OCI-LY7 (cell line): ENCODE data around the gene KLRB1. TPM values are rescaled to one million over a fixed set of nuclear protein-coding genes. Genes with fewer than 3 reads are reported as not detected.

Experiments
- BruUV-seq: library from RNA; stranded (reverse); fragments of 400-500 nt; replicated peaks from 2 replicates; lab custom pipeline; 2021; lab: Mats Ljungman, UMichigan
- CTCF ChIA-PET: fragments of 300-600 bp; sonication (Branson Sonifier 250); formaldehyde crosslinking; loops from one replicate; lab custom pipeline; 2022; ENCODE audit warnings: antibody characterized with exemption; ENCODE audit not compliant: unreplicated experiment; lab: Charles Lee
- POLR2A ChIA-PET: fragments of 300-600 bp; sonication (Branson Sonifier 250); formaldehyde crosslinking; loops from one replicate; lab custom pipeline; 2022; ENCODE audit warnings: antibody characterized with exemption; lab: Charles Lee
- DNase-seq: peaks from one replicate; pipeline ENCODE4 v3.0.0-alpha.2; 2015; ENCODE audit warnings: low spot score
- H2AFZ ChIP-seq: fragments of 200-600 bp; sonication (generic), shearing (Covaris generic); 2 replicates; pipeline ENCODE4 v1.6.1; 2014; ENCODE audit warnings: mild to moderate bottlenecking, antibody characterized with exemption, low read length, moderate library complexity
- H3K27ac ChIP-seq: fragments of 200-600 bp; sonication (generic); 2 replicates; pipeline ENCODE4 v1.5.1; 2014; ENCODE audit warnings: mixed run types, low read depth, mild to moderate bottlenecking, moderate library complexity, low read length, inconsistent platforms; ENCODE audit not compliant: poor library complexity, severe bottlenecking
- H3K36me3 ChIP-seq: fragments of 200-600 bp; sonication (generic); 2 replicates; pipeline ENCODE4 v1.6.1; 2014; ENCODE audit warnings: mild to moderate bottlenecking, antibody characterized with exemption, low read length, moderate library complexity, mixed read lengths; ENCODE audit not compliant: insufficient read depth
- H3K4me1 ChIP-seq: fragments of 200-600 bp; sonication (generic); 2 replicates; pipeline ENCODE4 v1.5.1; 2014; ENCODE audit warnings: mild to moderate bottlenecking, low read length; ENCODE audit not compliant: insufficient read depth, poor library complexity, severe bottlenecking
- H3K4me2 ChIP-seq: fragments of 200-600 bp; sonication (generic); 2 replicates; pipeline ENCODE4 v1.6.1; 2014; ENCODE audit warnings: mild to moderate bottlenecking, low read length
- H3K4me3 ChIP-seq: fragments of 200-600 bp; sonication (generic); 2 replicates; pipeline ENCODE4 v1.5.1; 2014; ENCODE audit warnings: mild to moderate bottlenecking, low read depth, low read length; ENCODE audit not compliant: poor library complexity, severe bottlenecking
- H3K79me2 ChIP-seq: fragments of 200-600 bp; sonication (generic); 2 replicates; pipeline ENCODE4 v1.6.1; 2016; ENCODE audit warnings: low read depth, mild to moderate bottlenecking, low read length, moderate library complexity, mixed read lengths; ENCODE audit not compliant: insufficient read depth
- H3K9me2 ChIP-seq: fragments of 200-600 bp; sonication (generic); 2 replicates; pipeline ENCODE4 v1.6.1; 2016; ENCODE audit warnings: mild to moderate bottlenecking, low read length, mixed read lengths; ENCODE audit not compliant: insufficient read depth
- H3K9me3 ChIP-seq: fragments of 200-600 bp; sonication (generic); 2 replicates; pipeline ENCODE4 v1.6.1; 2014; ENCODE audit warnings: mild to moderate bottlenecking, mixed run types, low read length, mixed read lengths
- H4K20me1 ChIP-seq: fragments of 200-600 bp; sonication (generic); 2 replicates; pipeline ENCODE4 v1.6.1; 2014; ENCODE audit warnings: mild to moderate bottlenecking, antibody characterized with exemption, low read length, moderate library complexity, mixed read lengths; ENCODE audit not compliant: insufficient read depth
- EZH2phosphoT487 ChIP-seq: fragments of 200-600 bp; sonication (generic); IDR thresholded peaks from 2 replicates; pipeline ENCODE4 v1.6.1; 2018; ENCODE audit warnings: low read depth, borderline replicate concordance, mild to moderate bottlenecking, mixed run types, antibody characterized with exemption, low read length, moderate library complexity, mixed read lengths
- intact Hi-C: fragments of 100-400 bp; cut with micrococcal nuclease; formaldehyde crosslinking; loops from one replicate; pipeline ENCODE4 v1.10.0; 2022; ENCODE audit not compliant: unreplicated experiment
- total RNA-seq, 2 experiments: library from RNA; depleted of rRNA in 1 of 2; stranded (reverse); fragments of >200 nt in 1 of 2; shearing (Covaris generic) in 1 of 2; gene quantifications; 2 replicates each; pipeline ENCODE4 v1.2.3, GENCODE V29; 2014 to 2022
- TF ChIP-seq, protein P1 (sequence below): fragments of 200-600 bp; sonication (generic); conservative IDR thresholded peaks from 2 replicates; pipeline ENCODE4 v1.5.1; 2014; ENCODE audit warnings: mild to moderate bottlenecking, antibody characterized with exemption, low read length, moderate library complexity, mixed read lengths

Gene KLRB1
- total RNA-seq, 2 experiments from 2014 or later, result not detected

DNA sequence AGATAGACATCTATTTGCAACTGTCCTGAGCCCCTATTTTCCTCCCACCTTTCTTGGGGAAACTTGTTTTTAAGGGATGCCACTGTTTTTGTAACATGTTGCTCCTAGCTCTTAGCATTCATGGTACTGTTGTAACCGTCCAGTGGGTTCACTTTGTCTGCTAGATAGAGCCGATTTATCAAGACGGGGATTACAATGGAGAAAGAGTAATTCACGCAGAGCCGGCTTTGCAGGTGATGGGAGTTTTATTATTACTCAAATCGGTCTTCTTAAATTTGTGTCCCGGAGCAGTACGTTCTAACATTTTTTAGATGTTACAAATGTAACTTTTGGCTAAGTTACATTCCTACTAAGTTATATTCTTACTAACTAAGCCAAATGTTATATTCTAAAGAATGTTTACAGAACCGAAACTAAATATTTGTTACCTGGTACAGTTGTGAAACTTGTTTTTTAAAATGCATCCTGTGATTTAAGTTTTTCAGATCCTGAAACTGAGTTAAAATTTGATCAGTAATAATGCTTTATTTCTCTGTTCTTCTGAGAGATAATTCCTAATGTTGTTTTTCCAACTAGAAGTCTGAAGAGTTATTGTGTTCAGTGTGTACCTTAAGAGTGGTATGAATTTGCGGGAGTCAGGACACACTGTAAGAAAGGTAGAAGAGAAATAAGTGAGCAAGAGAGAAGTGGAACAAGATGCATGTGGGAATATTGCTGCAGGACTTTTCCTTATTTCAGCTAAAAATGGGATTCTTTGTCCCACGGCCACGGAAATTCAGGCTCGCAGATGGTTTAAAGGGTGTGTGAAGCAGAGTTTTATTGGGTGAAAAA lies 41.2 kb upstream of the KLRB1 start:
- TSS peak; percentile 75 for BruUV-seq
- H3K4me3 ChIP-seq, result peak overlapping the region; percentile 91
- peaks cover 52% of the 10 kb centered on the region for H3K4me1 ChIP-seq
- H3K9me2 ChIP-seq, result no peaks in the 10 kb centered on the region
- intact Hi-C loops, result loop anchor here (1.0 to 2.0 kb wide), 4 partner anchors 20 to 564 kb away; partner anchors contain the start of genes CLEC2D and GABARAPL1
- H3K9me3 ChIP-seq, result peaks cover 23% of the 10 kb centered on the region
- no peak overlapping the region for H2AFZ ChIP-seq
- no peaks in the 10 kb centered on the region for H4K20me1 ChIP-seq
- peak; percentile 62 for DNase-seq
- ChIA-PET POLR2A (interaction anchor here (1.0 to 11.3 kb wide), 20 partner anchors 11 to 139 kb away, joined by 3 to 146 read pairs (median 7); partner anchors contain the start of genes CD69 and CLEC2D), CTCF (no interaction called here)
- H3K4me2 ChIP-seq, result peak overlapping the region; percentile 98
- H3K27ac ChIP-seq, result peak overlapping the region; percentile 98
- H3K79me2 ChIP-seq, result peaks cover 48% of the 10 kb centered on the region
- H3K36me3 ChIP-seq, result peaks cover 49% of the 10 kb centered on the region
- TF ChIP-seq, protein P1, sequence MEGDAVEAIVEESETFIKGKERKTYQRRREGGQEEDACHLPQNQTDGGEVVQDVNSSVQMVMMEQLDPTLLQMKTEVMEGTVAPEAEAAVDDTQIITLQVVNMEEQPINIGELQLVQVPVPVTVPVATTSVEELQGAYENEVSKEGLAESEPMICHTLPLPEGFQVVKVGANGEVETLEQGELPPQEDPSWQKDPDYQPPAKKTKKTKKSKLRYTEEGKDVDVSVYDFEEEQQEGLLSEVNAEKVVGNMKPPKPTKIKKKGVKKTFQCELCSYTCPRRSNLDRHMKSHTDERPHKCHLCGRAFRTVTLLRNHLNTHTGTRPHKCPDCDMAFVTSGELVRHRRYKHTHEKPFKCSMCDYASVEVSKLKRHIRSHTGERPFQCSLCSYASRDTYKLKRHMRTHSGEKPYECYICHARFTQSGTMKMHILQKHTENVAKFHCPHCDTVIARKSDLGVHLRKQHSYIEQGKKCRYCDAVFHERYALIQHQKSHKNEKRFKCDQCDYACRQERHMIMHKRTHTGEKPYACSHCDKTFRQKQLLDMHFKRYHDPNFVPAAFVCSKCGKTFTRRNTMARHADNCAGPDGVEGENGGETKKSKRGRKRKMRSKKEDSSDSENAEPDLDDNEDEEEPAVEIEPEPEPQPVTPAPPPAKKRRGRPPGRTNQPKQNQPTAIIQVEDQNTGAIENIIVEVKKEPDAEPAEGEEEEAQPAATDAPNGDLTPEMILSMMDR, result no peak
- no peak for TF ChIP-seq EZH2phosphoT487

- peak; percentile 96 for DNase-seq
- peaks cover 41% of the 10 kb centered on the region for H3K36me3 ChIP-seq
- POLR2A ChIA-PET, result interaction anchor here (0.5 to 11.3 kb wide), 30 partner anchors 9 to 981 kb away, joined by 3 to 146 read pairs (median 4); partner anchors contain the start of genes CD69 and CLEC2D
- CTCF ChIA-PET, result interaction anchor here (0.5 kb wide), 1 partner anchor 606 kb away, joined by 4 read pairs; no protein-coding TSS in a partner anchor
- H4K20me1 ChIP-seq, result no peaks in the 10 kb centered on the region
- H3K9me3 ChIP-seq, result peaks cover 23% of the 10 kb centered on the region
- peaks cover 40% of the 10 kb centered on the region for H3K79me2 ChIP-seq
- peak overlapping the region; percentile 98 for H3K27ac ChIP-seq
- H3K4me1 ChIP-seq, result peaks cover 44% of the 10 kb centered on the region
- intact Hi-C loops, result loop anchor here (1.0 to 2.0 kb wide), 5 partner anchors 21 to 565 kb away; partner anchors contain the start of genes CLEC2D and GABARAPL1
- no peak overlapping the region for H2AFZ ChIP-seq
- peak overlapping the region; percentile 98 for H3K4me2 ChIP-seq
- no peak for TF ChIP-seq EZH2phosphoT487
- TF ChIP-seq, protein P1, result no peak
- H3K9me2 ChIP-seq, result no peaks in the 10 kb centered on the region
- no TSS peak for BruUV-seq
- H3K4me3 ChIP-seq, result peak overlapping the region; percentile 91
These were observed 40.3 kb upstream of the KLRB1 start for GRCh38 chr12:9647825-9648700.
